ENCODE results near the gene SLC12A8. TPM values are rescaled to one million over a fixed set of nuclear protein-coding genes. Genes with fewer than 3 reads are reported as not detected.

SLC12A8 gene
- total and polyA plus RNA-seq, 2 donors (not counting 1 experiment from before 2014, with no cell fraction given): 0.57 to 1.1 TPM

DNA sequence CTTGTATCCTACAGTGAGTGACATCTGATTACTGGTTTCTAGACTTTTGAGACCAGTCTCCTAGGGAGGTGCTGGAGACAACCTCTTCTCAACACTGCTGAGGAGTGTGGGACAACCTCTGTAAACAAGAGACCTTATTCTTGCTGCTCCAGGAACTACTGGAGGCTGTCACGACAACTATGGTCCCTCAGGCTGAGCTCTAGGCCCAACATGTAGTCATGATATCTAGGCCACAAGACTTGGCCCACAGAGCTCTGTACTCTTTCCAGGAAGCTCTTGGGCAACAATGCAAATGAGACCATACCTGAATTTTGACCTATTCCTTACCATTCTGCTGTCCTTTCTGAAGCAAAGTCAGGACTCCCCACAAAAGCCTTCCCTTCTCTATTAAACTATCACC is 132.5 kb downstream of the SLC12A8 start:
- Histone ChIP-seq H3K9ac (ENCODE audit: low read length) (no peak overlapping the region), H3K27me3 (replicated peaks in 1 of 4; ENCODE audit: control extremely low read depth in 1 of 4, control insufficient read depth in 3 of 4, insufficient read depth in 4 of 4, low read length in 3 of 4) (no peaks in the 10 kb centered on the region), H3K79me2 (ENCODE audit: control insufficient read depth, insufficient read depth, low read length) (no peaks in the 10 kb centered on the region), H2AFZ (ENCODE audit: insufficient read depth, low read depth, low read length, poor library complexity, severe bottlenecking) (no peak overlapping the region), H3K36me3 (replicated peaks in 1 of 2; ENCODE audit: control extremely low read depth in 1 of 2, control insufficient read depth in 1 of 2, extremely low read depth in 1 of 2, insufficient read depth in 2 of 2, low read length in 1 of 2) (no peaks in the 10 kb centered on the region), H3K27ac (ENCODE audit: low read length in 2 of 2) (no peak overlapping the region), H3K4me2 (replicated peaks; ENCODE audit: low read depth, low read length, poor library complexity, severe bottlenecking) (no peak overlapping the region), H3K4me1 (ENCODE audit: control insufficient read depth in 2 of 2, insufficient read depth in 2 of 2, low read length in 2 of 2) (peaks cover 6 to 10% of the 10 kb centered on the region in 2 donors), H3K9me3 (ENCODE audit: control extremely low read depth in 1 of 3, control insufficient read depth in 2 of 3, insufficient read depth in 1 of 3, low read length in 2 of 3) (no peaks in the 10 kb centered on the region), H3K4me3 (ENCODE audit: control extremely low read depth in 1 of 5, extremely low read depth in 1 of 5, insufficient read depth in 1 of 5, low read depth in 2 of 5, low read length in 4 of 5) (no peak overlapping the region), H4K20me1 (ENCODE audit: control insufficient read depth, insufficient read depth, low read length, poor library complexity, severe bottlenecking) (no peaks in the 10 kb centered on the region)
- Mint-ChIP-seq H3K4me1 (peaks cover 13% of the 10 kb centered on the region), H3K4me3 (no peak overlapping the region), H3K27me3 (no peaks in the 10 kb centered on the region), H3K27ac (no peak overlapping the region), H3K9me3 (ENCODE audit: insufficient read depth) (no peaks in the 10 kb centered on the region)
- no peak for ATAC-seq (ENCODE audit: low read depth)
- DNase-seq: no peak
- 92% methylated on average over 1 of the region's 1 CpG for WGBS (ENCODE audit: insufficient coverage)
- intact Hi-C loops (cut with micrococcal nuclease): no loop called here
- TF ChIP-seq EZH2 (IDR thresholded peaks at IDR 0.05; ENCODE audit: borderline replicate concordance, insufficient read depth, low read depth, low read length, poor library complexity, severe bottlenecking): no peak
- TF ChIP-seq, protein P1, sequence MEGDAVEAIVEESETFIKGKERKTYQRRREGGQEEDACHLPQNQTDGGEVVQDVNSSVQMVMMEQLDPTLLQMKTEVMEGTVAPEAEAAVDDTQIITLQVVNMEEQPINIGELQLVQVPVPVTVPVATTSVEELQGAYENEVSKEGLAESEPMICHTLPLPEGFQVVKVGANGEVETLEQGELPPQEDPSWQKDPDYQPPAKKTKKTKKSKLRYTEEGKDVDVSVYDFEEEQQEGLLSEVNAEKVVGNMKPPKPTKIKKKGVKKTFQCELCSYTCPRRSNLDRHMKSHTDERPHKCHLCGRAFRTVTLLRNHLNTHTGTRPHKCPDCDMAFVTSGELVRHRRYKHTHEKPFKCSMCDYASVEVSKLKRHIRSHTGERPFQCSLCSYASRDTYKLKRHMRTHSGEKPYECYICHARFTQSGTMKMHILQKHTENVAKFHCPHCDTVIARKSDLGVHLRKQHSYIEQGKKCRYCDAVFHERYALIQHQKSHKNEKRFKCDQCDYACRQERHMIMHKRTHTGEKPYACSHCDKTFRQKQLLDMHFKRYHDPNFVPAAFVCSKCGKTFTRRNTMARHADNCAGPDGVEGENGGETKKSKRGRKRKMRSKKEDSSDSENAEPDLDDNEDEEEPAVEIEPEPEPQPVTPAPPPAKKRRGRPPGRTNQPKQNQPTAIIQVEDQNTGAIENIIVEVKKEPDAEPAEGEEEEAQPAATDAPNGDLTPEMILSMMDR (IDR thresholded peaks at IDR 0.05): no peak
- ChIA-PET POLR2A (no interaction called here), CTCF (no interaction called here)

DNA sequence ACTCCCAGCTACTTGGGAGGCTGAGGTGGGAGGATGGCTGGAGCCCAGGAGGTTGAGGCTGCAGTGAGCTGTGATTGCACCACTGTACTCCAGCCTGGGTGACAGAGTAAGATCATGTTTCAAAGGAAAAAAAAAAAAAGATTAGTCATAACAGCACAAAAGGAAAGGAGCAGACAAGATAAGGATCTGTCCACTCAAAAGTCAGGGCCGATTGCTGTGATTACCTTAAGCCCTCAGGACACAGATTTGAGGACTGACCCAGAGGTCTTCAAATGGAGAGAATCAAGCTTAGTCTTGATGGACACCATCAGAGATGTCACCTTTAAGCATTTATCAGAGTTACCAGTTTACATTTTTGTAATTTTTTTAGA is 132.9 kb downstream of the SLC12A8 start:
- CTCF ChIA-PET: no interaction called here
- POLR2A ChIA-PET: no interaction called here

More for the DNA sequence above, 132.9 kb downstream of the SLC12A8 start:
- H3K79me2 ChIP-seq (ENCODE audit: control insufficient read depth, insufficient read depth, low read length): no peaks in the 10 kb centered on the region
- TF ChIP-seq EZH2 (IDR thresholded peaks at IDR 0.05; ENCODE audit: borderline replicate concordance, insufficient read depth, low read depth, low read length, poor library complexity, severe bottlenecking): no peak
- TF ChIP-seq, protein P1 (IDR thresholded peaks at IDR 0.05): no peak
- H3K27me3 Mint-ChIP-seq: no peaks in the 10 kb centered on the region
- ATAC-seq (ENCODE audit: low read depth) (no peak), DNase-seq (no peak)
- H3K9me3 Mint-ChIP-seq (ENCODE audit: insufficient read depth): no peaks in the 10 kb centered on the region
- H3K27ac Mint-ChIP-seq: no peak overlapping the region
- 100% methylated on average over 1 of the region's 1 CpG for WGBS (ENCODE audit: insufficient coverage)
- peaks cover 13% of the 10 kb centered on the region for H3K4me1 Mint-ChIP-seq
- no peak overlapping the region for H3K4me3 ChIP-seq (ENCODE audit: control extremely low read depth in 1 of 5, extremely low read depth in 1 of 5, insufficient read depth in 1 of 5, low read depth in 2 of 5, low read length in 4 of 5)
- no peak overlapping the region for H2AFZ ChIP-seq (ENCODE audit: insufficient read depth, low read depth, low read length, poor library complexity, severe bottlenecking)
- intact Hi-C loops (cut with micrococcal nuclease): no loop called here
- no peak overlapping the region for H3K27ac ChIP-seq (ENCODE audit: low read length in 2 of 2)
- no peak overlapping the region for H3K4me3 Mint-ChIP-seq
- peaks cover 6 to 10% of the 10 kb centered on the region in 2 donors for H3K4me1 ChIP-seq (ENCODE audit: control insufficient read depth in 2 of 2, insufficient read depth in 2 of 2, low read length in 2 of 2)
- no peak overlapping the region for H3K9ac ChIP-seq (ENCODE audit: low read length)
- H4K20me1 ChIP-seq (ENCODE audit: control insufficient read depth, insufficient read depth, low read length, poor library complexity, severe bottlenecking): no peaks in the 10 kb centered on the region
- H3K4me2 ChIP-seq (replicated peaks; ENCODE audit: low read depth, low read length, poor library complexity, severe bottlenecking): no peak overlapping the region
- no peaks in the 10 kb centered on the region for H3K27me3 ChIP-seq (replicated peaks in 1 of 4; ENCODE audit: control extremely low read depth in 1 of 4, control insufficient read depth in 3 of 4, insufficient read depth in 4 of 4, low read length in 3 of 4)
- H3K36me3 ChIP-seq (replicated peaks in 1 of 2; ENCODE audit: control extremely low read depth in 1 of 2, control insufficient read depth in 1 of 2, extremely low read depth in 1 of 2, insufficient read depth in 2 of 2, low read length in 1 of 2): no peaks in the 10 kb centered on the region
- no peaks in the 10 kb centered on the region for H3K9me3 ChIP-seq (ENCODE audit: control extremely low read depth in 1 of 3, control insufficient read depth in 2 of 3, insufficient read depth in 1 of 3, low read length in 2 of 3)

Data from B cell (primary cell).